Endothelial cell (in vitro differentiated cells): Measurements from ENCODE around the gene SHISA9. TPM values are rescaled to one million over a fixed set of nuclear protein-coding genes. Genes with fewer than 3 reads are reported as not detected.

Source experiments
- DNase-seq: peaks from one replicate; pipeline ENCODE4 v3.0.0; 2021; ENCODE audit warnings: low spot score
- H3K27ac Mint-ChIP-seq: one replicate; pipeline ENCODE4 v1.8.0; 2021; ENCODE audit warnings: mixed read lengths, inconsistent platforms; ENCODE audit not compliant: unreplicated experiment
- H3K27me3 Mint-ChIP-seq: one replicate; pipeline ENCODE4 v1.8.0; 2021; ENCODE audit warnings: mild to moderate bottlenecking, moderate library complexity, mixed read lengths, inconsistent platforms; ENCODE audit not compliant: unreplicated experiment
- H3K36me3 Mint-ChIP-seq: one replicate; pipeline ENCODE4 v1.8.0; 2021; ENCODE audit warnings: mild to moderate bottlenecking, low read depth, mixed read lengths, inconsistent platforms; ENCODE audit not compliant: unreplicated experiment
- H3K4me1 Mint-ChIP-seq: one replicate; pipeline ENCODE4 v1.8.0; 2021; ENCODE audit warnings: mild to moderate bottlenecking, mixed read lengths, inconsistent platforms; ENCODE audit not compliant: unreplicated experiment
- H3K4me3 Mint-ChIP-seq: one replicate; pipeline ENCODE4 v1.8.0; 2021; ENCODE audit warnings: mild to moderate bottlenecking, mixed read lengths, inconsistent platforms; ENCODE audit not compliant: unreplicated experiment
- H3K9me3 Mint-ChIP-seq: one replicate; pipeline ENCODE4 v1.8.0; 2021; ENCODE audit warnings: mixed read lengths, inconsistent platforms; ENCODE audit not compliant: unreplicated experiment
- total RNA-seq: library from RNA; stranded (reverse); fragmentation: NEBNext Ultra II Directional; extraction: Animal tissue kit (Norgen Biotek cat#: 25700); gene quantifications from one replicate; pipeline ENCODE4 v1.2.1, GENCODE V29; 2021; ENCODE audit not compliant: unreplicated experiment
- TF ChIP-seq, protein P1 (sequence below): fragments of 200-600 bp; sonication (generic); IDR thresholded peaks from one replicate; pipeline ENCODE4 v1.5.0; 2021; ENCODE audit warnings: antibody characterized with exemption; ENCODE audit not compliant: unreplicated experiment

SHISA9 gene
- total RNA-seq, 1 donor from 2014 or later, result 0.49 TPM

DNA sequence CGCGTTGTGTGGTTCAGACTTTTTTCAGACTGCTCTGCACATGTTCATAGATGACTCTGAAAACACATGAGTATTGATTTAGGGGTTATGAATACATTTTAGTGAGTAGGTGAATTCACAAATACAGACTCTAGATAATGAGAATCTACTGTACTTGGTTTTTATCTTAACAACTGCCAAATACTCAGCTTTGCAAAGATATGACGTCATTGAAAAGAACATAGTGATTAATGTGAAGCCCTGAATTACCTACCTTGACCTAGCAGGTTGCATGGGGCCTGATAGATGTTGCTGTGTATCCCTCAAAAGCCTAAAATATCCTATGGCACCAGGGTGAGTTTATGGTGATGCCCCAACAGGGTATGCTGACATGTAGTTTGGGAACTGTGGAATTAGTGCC, 98.0 kb downstream of the SHISA9 start:
- H3K9me3 Mint-ChIP-seq, result no peaks in the 10 kb centered on the region
- DNase-seq, result no peak
- TF ChIP-seq, protein P1, sequence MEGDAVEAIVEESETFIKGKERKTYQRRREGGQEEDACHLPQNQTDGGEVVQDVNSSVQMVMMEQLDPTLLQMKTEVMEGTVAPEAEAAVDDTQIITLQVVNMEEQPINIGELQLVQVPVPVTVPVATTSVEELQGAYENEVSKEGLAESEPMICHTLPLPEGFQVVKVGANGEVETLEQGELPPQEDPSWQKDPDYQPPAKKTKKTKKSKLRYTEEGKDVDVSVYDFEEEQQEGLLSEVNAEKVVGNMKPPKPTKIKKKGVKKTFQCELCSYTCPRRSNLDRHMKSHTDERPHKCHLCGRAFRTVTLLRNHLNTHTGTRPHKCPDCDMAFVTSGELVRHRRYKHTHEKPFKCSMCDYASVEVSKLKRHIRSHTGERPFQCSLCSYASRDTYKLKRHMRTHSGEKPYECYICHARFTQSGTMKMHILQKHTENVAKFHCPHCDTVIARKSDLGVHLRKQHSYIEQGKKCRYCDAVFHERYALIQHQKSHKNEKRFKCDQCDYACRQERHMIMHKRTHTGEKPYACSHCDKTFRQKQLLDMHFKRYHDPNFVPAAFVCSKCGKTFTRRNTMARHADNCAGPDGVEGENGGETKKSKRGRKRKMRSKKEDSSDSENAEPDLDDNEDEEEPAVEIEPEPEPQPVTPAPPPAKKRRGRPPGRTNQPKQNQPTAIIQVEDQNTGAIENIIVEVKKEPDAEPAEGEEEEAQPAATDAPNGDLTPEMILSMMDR, result no peak
- no peaks in the 10 kb centered on the region for H3K4me1 Mint-ChIP-seq
- H3K27me3 Mint-ChIP-seq, result no peaks in the 10 kb centered on the region
- no peak overlapping the region for H3K27ac Mint-ChIP-seq
- no peaks in the 10 kb centered on the region for H3K36me3 Mint-ChIP-seq
- no peak overlapping the region for H3K4me3 Mint-ChIP-seq

DNA sequence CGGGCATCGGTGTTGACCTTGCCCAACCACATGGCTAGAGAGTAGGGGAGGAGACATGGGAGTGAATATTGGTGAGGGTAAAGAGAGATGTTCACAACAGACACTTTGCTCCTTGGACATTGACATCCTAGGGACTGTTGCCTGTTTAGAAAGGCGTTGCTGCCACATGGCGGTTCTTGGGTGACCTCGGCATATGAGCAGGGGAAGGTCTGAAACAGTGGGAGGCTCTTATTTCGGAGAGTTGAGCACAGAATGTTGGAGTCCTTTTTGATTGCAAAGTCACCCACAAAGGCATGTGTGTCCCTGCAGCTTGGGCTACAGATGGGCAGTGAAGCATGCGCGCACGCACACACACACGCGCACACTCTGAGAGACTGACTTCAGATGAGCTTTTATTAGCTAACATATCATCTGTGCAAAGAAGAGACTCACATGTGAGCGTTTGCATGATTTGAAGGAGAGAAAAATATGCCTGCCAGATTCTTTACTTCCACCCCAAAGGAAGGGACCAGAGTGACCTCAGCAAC, 104.4 kb downstream of the SHISA9 start:
- TF ChIP-seq, protein P1, result no peak
- H3K36me3 Mint-ChIP-seq, result no peaks in the 10 kb centered on the region
- H3K27ac Mint-ChIP-seq, result no peak overlapping the region
- DNase-seq, result no peak
- no peak overlapping the region for H3K4me3 Mint-ChIP-seq
- no peaks in the 10 kb centered on the region for H3K9me3 Mint-ChIP-seq
- peaks cover 1% of the 10 kb centered on the region for H3K27me3 Mint-ChIP-seq
- H3K4me1 Mint-ChIP-seq, result no peaks in the 10 kb centered on the region

DNA sequence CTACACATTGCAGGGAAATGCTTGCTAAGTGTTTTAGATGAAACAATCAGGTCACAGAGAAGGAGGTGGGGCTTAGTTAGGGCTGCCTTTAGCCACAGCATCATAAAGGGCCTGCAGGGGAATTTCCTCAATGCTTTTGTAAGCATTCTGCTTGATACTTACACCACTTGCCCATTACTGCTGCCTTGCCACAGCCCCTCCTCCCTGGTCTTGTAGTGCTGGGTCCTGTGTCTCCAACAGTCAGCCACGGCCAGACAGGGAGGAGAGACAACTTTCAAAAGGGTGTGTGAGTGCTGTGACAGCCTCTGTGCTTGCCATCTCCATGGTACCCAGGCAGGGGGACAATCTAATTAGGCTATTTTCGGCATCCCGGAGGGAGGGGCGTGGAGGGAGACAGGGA, 111.2 kb downstream of the SHISA9 start:
- Mint-ChIP-seq H3K4me1 (no peaks in the 10 kb centered on the region), H3K9me3 (no peaks in the 10 kb centered on the region), H3K4me3 (no peak overlapping the region), H3K36me3 (no peaks in the 10 kb centered on the region), H3K27me3 (peaks cover 1% of the 10 kb centered on the region), H3K27ac (no peak overlapping the region)
- no peak for DNase-seq
- TF ChIP-seq, protein P1, result no peak

DNA sequence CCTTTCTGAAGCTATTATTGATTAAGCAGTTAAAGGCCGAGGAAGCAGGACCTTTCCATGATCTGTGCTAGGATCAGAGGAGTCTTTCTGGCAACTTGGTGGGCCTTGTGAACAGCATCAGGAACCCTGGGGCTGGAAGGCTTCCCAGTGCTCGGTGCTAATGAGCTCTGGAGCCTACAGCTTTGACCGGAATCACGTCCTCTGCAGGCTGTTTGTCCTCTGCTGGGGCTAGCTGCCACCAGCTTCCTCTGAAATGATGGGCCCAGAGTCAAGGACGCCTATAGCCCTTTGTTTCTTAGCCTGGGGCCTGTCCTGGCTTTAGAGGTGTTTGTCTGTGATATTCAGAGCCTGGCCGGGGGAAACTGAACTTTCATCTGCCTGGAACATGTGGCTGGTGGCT, 111.6 kb downstream of the SHISA9 start:
- Mint-ChIP-seq H3K9me3 (no peaks in the 10 kb centered on the region), H3K27me3 (peaks cover 1% of the 10 kb centered on the region), H3K4me1 (no peaks in the 10 kb centered on the region), H3K4me3 (no peak overlapping the region), H3K27ac (no peak overlapping the region), H3K36me3 (no peaks in the 10 kb centered on the region)
- no peak for DNase-seq
- TF ChIP-seq, protein P1, result no peak

DNA sequence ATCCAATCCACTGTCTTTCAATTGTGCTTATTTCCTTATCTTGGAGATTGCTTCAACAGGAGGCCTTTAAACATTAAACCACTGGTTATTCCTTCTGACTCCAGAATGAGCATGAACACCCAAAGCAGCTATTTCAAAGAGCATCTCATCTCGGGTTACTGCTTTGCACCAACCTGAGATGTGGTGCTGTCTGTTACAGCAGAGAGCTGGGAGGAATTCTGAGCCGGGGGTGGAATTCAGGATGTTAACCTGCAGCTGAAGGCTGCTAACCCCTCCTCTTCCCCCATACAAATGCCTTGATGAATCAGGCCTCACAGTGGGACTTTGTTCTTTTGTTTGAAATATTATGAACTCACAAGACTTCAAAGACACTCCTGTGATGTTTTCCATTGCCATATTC, 113.1 kb downstream of the SHISA9 start:
- Mint-ChIP-seq H3K4me3 (no peak overlapping the region), H3K36me3 (no peaks in the 10 kb centered on the region), H3K4me1 (no peaks in the 10 kb centered on the region), H3K9me3 (no peaks in the 10 kb centered on the region), H3K27me3 (no peaks in the 10 kb centered on the region), H3K27ac (no peak overlapping the region)
- no peak for DNase-seq
- TF ChIP-seq, protein P1, result no peak
